ENCODE measurements around the gene PAQR8.

DNA sequence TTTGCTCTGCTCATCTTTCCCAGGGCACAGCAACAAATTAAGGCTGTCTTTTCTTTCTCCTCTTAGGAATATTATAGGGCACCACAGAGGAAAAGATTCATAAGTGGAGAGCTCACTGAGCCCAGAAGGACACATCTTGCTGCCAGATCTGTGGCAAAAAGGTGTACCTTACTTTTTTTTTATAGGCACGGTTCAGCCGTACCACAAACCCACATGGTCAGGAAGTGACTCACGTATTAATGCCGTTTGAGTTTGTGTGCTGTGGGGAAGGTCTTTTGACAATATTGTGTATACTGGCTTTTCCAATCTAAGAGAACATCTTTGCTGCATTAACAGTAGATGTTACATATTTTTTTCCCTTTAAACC is 28.4 kb downstream of the PAQR8 start:
- TF ChIP-seq POLR2G (IDR thresholded peaks at IDR 0.05; ENCODE audit: low read depth, low read length) (peak; percentile 68), RFXANK (CRISPR knock-in tag; IDR thresholded peaks at IDR 0.05) (no peak), BHLHE40 (IDR thresholded peaks at IDR 0.05; ENCODE audit: low read length) (no peak), RAD21 (CRISPR knock-in tag; IDR thresholded peaks at IDR 0.05) (no peak), TARDBP (CRISPR knock-in tag; IDR thresholded peaks at IDR 0.05) (peak; percentile 21; the same call in 1 of the 2 replicates), KAT8 (CRISPR knock-in tag; IDR thresholded peaks at IDR 0.05) (no peak), MEF2D (CRISPR knock-in tag; IDR thresholded peaks at IDR 0.05) (no peak)
- TF ChIP-seq, protein P1, sequence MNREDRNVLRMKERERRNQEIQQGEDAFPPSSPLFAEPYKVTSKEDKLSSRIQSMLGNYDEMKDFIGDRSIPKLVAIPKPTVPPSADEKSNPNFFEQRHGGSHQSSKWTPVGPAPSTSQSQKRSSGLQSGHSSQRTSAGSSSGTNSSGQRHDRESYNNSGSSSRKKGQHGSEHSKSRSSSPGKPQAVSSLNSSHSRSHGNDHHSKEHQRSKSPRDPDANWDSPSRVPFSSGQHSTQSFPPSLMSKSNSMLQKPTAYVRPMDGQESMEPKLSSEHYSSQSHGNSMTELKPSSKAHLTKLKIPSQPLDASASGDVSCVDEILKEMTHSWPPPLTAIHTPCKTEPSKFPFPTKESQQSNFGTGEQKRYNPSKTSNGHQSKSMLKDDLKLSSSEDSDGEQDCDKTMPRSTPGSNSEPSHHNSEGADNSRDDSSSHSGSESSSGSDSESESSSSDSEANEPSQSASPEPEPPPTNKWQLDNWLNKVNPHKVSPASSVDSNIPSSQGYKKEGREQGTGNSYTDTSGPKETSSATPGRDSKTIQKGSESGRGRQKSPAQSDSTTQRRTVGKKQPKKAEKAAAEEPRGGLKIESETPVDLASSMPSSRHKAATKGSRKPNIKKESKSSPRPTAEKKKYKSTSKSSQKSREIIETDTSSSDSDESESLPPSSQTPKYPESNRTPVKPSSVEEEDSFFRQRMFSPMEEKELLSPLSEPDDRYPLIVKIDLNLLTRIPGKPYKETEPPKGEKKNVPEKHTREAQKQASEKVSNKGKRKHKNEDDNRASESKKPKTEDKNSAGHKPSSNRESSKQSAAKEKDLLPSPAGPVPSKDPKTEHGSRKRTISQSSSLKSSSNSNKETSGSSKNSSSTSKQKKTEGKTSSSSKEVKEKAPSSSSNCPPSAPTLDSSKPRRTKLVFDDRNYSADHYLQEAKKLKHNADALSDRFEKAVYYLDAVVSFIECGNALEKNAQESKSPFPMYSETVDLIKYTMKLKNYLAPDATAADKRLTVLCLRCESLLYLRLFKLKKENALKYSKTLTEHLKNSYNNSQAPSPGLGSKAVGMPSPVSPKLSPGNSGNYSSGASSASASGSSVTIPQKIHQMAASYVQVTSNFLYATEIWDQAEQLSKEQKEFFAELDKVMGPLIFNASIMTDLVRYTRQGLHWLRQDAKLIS (CRISPR knock-in tag; IDR thresholded peaks at IDR 0.05) = no peak
- TF ChIP-seq, protein P2, sequence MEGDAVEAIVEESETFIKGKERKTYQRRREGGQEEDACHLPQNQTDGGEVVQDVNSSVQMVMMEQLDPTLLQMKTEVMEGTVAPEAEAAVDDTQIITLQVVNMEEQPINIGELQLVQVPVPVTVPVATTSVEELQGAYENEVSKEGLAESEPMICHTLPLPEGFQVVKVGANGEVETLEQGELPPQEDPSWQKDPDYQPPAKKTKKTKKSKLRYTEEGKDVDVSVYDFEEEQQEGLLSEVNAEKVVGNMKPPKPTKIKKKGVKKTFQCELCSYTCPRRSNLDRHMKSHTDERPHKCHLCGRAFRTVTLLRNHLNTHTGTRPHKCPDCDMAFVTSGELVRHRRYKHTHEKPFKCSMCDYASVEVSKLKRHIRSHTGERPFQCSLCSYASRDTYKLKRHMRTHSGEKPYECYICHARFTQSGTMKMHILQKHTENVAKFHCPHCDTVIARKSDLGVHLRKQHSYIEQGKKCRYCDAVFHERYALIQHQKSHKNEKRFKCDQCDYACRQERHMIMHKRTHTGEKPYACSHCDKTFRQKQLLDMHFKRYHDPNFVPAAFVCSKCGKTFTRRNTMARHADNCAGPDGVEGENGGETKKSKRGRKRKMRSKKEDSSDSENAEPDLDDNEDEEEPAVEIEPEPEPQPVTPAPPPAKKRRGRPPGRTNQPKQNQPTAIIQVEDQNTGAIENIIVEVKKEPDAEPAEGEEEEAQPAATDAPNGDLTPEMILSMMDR (CRISPR knock-in tag; IDR thresholded peaks at IDR 0.05) = no peak
- TF ChIP-seq, protein P3, sequence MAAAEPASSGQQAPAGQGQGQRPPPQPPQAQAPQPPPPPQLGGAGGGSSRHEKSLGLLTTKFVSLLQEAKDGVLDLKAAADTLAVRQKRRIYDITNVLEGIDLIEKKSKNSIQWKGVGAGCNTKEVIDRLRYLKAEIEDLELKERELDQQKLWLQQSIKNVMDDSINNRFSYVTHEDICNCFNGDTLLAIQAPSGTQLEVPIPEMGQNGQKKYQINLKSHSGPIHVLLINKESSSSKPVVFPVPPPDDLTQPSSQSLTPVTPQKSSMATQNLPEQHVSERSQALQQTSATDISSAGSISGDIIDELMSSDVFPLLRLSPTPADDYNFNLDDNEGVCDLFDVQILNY (CRISPR knock-in tag; conservative IDR thresholded peaks at IDR 0.05) = no peak
